Stomach (tissue), 9 donors: ENCODE data around the gene ATP11A. TPM values are rescaled to one million over a fixed set of nuclear protein-coding genes. Genes with fewer than 3 reads are reported as not detected.

ENCODE experiments used
- DNase-seq, 2 donors: peaks; one replicate each; pipeline versions ENCODE4 v3.0.0 to v3.0.0-alpha.2; 2013 to 2019
- H3K27ac ChIP-seq, 5 donors: fragments of 200-600 bp in 4 of 5; sonication (generic) in 4 of 5; one replicate each; pipeline ENCODE4 v1.5.1; 2013 to 2019; ENCODE audit warnings: mild to moderate bottlenecking in 1 of 5, moderate library complexity in 1 of 5
- H3K27me3 ChIP-seq, 3 donors: fragments of 200-600 bp; sonication (generic); one replicate each; pipeline ENCODE4 v1.5.1; 2017 to 2019; ENCODE audit warnings: mixed run types in 1 of 3
- H3K36me3 ChIP-seq, 4 donors: fragments of 200-600 bp; sonication (generic); 1 replicate in 3 of 4; 2 replicates in 1 of 4; pipeline ENCODE4 v1.5.1; 2016 to 2019
- H3K4me1 ChIP-seq, 4 donors: fragments of 200-600 bp; sonication (generic); one replicate each; pipeline ENCODE4 v1.5.1; 2016 to 2019
- H3K4me3 ChIP-seq, 4 donors: fragments of 200-600 bp; sonication (generic) in 3 of 4; one replicate each; pipeline ENCODE4 v1.5.1; 2016 to 2019; ENCODE audit warnings: mild to moderate bottlenecking in 1 of 4
- H3K9me3 ChIP-seq, 4 donors: fragments of 200-600 bp; sonication (generic); one replicate each; pipeline ENCODE4 v1.5.1; 2016 to 2019
- EP300 ChIP-seq: sonication (generic); formaldehyde crosslinking; IDR thresholded peaks from one replicate; pipeline ENCODE4 v1.6.1; 2017; ENCODE audit warnings: antibody characterized with exemption
- POLR2A ChIP-seq, 4 donors: fragments of 450-650 bp; IDR thresholded peaks; one replicate each; pipeline ENCODE4 v1.6.1; 2016; ENCODE audit warnings: antibody characterized with exemption in 4 of 4, control low read depth in 2 of 4, mild to moderate bottlenecking in 1 of 4, moderate library complexity in 1 of 4
- POLR2AphosphoS5 ChIP-seq, 3 donors: sonication (generic); formaldehyde crosslinking; IDR thresholded peaks; one replicate each; pipeline ENCODE4 v1.6.1; 2016; ENCODE audit warnings: antibody characterized with exemption in 3 of 3
- WGBS, 5 donors: extraction: QIAGEN DNeasy Blood & Tissue Kit in 3 of 5; methylation state at CpG; one replicate each; pipeline versions ENCODE4 v1.1.5 to v1.1.7; 2013 to 2018; 5-methylcytosine and 5-hydroxymethylcytosine counted together
- intact Hi-C: fragments of 100-400 bp; cut with DNase I; formaldehyde crosslinking; loops from one replicate; pipeline ENCODE4 v1.15.1; 2023; ENCODE audit warnings: low total_unique reads
- polyA plus RNA-seq, 3 donors: library from polyadenylated mRNA; stranded (reverse); fragments of 200-250 nt; gene quantifications; one replicate each; pipeline ENCODE4 v1.2.3, GENCODE V29; 2013
- total RNA-seq, 5 donors: library from RNA; depleted of rRNA; stranded (reverse); fragments of >200 nt; gene quantifications; one replicate each; pipeline versions ENCODE4 v1.1.0 to v1.2.3, GENCODE V29; 2014 to 2016
- TF ChIP-seq, protein P1 (sequence below), 7 experiments: fragments of 450-650 bp in 4 of 7; fragments of 200-600 bp in 3 of 7; sonication (generic) in 3 of 7; IDR thresholded peaks; one replicate each; pipeline ENCODE4 v1.5.1; 2016 to 2019; ENCODE audit warnings: antibody characterized with exemption in 7 of 7, control low read depth in 2 of 7, mild to moderate bottlenecking in 1 of 7
- donor health status: healthy with polysubstance abuse.
- donor health status: Bipolar disorder and iron deficiency.
- donor health status: healthy.

ATP11A gene
- total and polyA plus RNA-seq, 8 donors = 1.1 to 70.9 (median 12.3) TPM

DNA sequence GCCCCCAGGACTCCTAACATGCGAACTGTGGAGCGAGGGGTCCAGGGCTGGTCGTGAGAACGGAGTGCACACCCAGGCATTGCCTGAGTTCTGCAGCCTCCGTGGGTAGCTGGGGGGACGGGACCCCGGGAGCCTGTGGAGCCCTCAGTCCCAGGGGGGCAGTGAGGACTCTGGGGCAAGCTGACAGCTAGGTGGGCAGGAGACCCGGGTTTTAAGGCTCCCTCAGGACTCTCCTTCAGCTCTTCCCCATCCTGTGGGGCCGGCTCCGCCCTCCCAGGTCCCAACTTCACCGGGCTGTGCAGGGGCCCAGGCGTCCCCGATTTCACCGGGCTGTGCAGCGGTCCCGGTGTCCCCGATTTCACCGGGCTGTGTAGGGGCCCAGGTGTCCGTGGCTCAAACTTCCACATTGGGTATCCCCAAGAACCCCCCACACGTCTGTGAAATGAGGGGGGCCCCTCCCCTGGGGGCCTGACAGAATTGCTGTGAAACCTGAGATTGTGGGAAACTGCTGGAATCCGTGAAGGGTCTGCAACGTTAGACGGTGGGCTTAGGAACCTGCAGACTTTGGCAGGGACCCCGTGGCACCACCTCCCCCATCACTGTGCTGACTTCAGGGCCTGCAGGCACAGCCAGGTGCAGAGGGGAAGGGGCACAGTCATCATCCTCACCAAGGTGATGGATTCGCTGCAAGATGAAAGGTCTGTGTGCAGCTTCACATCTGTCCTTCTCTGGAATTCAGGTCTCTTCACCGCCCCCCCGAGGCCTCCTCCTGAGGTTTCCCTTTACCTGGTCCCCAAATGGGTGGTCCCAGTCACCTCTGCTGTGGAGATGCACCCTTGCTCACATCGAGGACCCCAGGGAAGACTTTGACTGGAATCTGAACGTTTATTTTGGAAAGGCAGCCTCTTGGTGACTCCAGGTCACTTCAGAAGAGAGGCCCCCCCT is 206.0 kb downstream of the ATP11A start:
- WGBS, 5 donors = 46 to 59% (median 49%) methylated on average over 22 to 29 of the region's 29 CpGs
- Histone ChIP-seq H3K36me3 (no peaks in the 10 kb centered on the region), H3K27me3 (peaks cover 0 to 48% (median 28%) of the 10 kb centered on the region in 3 donors), H3K9me3 (no peaks in the 10 kb centered on the region), H3K27ac (no peak overlapping the region), H3K4me1 (peaks cover 29 to 38% (median 33%) of the 10 kb centered on the region in 4 donors), H3K4me3 (peak overlapping the region in 3 of 4 donors; percentile 58 to 62 (median 59))
- intact Hi-C loops = no loop called here
- DNase-seq = no peak
- TF ChIP-seq EP300 = no peak
- TF ChIP-seq POLR2AphosphoS5 (IDR thresholded peaks at IDR 0.05) = no peak
- TF ChIP-seq, protein P1, sequence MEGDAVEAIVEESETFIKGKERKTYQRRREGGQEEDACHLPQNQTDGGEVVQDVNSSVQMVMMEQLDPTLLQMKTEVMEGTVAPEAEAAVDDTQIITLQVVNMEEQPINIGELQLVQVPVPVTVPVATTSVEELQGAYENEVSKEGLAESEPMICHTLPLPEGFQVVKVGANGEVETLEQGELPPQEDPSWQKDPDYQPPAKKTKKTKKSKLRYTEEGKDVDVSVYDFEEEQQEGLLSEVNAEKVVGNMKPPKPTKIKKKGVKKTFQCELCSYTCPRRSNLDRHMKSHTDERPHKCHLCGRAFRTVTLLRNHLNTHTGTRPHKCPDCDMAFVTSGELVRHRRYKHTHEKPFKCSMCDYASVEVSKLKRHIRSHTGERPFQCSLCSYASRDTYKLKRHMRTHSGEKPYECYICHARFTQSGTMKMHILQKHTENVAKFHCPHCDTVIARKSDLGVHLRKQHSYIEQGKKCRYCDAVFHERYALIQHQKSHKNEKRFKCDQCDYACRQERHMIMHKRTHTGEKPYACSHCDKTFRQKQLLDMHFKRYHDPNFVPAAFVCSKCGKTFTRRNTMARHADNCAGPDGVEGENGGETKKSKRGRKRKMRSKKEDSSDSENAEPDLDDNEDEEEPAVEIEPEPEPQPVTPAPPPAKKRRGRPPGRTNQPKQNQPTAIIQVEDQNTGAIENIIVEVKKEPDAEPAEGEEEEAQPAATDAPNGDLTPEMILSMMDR (IDR thresholded peaks at IDR 0.05) = no peak
- TF ChIP-seq POLR2A (IDR thresholded peaks at IDR 0.05) = no peak

DNA sequence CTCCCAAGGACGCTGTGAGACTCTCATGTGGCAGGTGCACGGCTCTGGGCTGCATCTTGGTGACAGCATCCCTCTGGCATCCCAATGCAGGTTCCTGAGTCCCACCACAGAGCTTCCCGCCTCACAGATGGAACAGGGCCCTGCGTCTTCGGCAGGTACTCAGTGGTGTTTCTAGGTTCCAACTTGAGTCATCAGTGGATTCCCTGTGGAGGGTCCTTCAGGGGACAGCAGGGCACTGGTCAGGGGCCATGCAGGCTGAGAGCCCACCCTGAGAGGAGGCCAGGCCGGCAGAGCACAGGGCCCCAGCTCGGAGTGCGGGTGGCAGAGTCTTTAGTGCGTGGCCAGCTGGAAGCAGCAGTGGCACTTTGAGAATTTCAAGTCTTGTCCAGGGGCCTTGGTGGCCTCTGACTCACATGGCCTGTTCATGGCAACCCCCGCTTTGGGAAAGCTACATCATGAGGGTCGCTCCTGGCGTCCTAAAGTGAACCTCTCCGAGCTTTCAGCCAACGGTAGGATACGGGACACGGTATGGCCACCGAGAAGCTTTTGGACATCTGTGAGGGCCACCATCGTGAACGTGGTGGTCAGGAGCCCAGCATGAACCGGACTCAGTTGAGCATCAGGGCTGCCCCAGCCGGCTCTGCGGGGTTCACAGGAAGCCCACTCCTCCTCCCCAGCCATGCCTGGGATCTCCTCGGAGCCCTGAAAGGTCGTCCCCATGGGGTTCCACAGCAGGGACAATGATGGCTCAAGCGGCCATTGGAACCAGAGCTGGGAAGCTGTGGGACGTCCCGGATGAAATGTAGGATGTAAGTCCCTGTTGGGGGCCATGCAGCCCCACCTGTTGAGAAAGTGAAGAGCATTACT is 207.1 kb downstream of the ATP11A start:
- TF ChIP-seq POLR2AphosphoS5 (IDR thresholded peaks at IDR 0.05) (no peak), POLR2A (IDR thresholded peaks at IDR 0.05) (no peak), EP300 (no peak)
- TF ChIP-seq, protein P1 (IDR thresholded peaks at IDR 0.05) = no peak
- intact Hi-C loops = no loop called here
- Histone ChIP-seq H3K4me1 (peaks cover 29 to 42% (median 35%) of the 10 kb centered on the region in 4 donors), H3K36me3 (no peaks in the 10 kb centered on the region), H3K9me3 (no peaks in the 10 kb centered on the region), H3K27me3 (peaks cover 0 to 48% (median 28%) of the 10 kb centered on the region in 3 donors), H3K27ac (no peak overlapping the region), H3K4me3 (no peak overlapping the region)
- 88 to 95% (median 91%) methylated on average over 18 to 27 of the region's 27 CpGs for WGBS, 5 donors
- DNase-seq = no peak

DNA sequence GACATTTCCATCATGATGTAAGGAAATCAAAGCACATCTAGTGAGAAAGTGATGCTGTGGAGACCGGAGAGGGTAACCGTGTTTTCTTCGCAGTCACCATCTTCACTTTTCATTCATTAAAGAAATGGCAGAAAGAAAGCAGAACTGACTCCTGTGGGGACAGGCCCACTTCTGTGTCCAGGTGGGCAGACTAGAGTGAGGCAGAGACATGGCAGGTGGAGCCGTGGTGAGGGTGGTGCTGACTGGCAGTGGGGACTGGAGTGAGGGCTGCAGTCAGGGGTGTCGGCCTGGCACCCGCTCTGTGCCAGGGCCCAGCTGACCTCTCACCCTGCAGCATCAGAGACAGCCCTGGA is 207.7 kb downstream of the ATP11A start:
- H3K4me1 ChIP-seq = peaks cover 26 to 44% (median 36%) of the 10 kb centered on the region in 4 donors
- peaks cover 0 to 45% (median 26%) of the 10 kb centered on the region in 3 donors for H3K27me3 ChIP-seq
- intact Hi-C loops = no loop called here
- TF ChIP-seq EP300 = no peak
- TF ChIP-seq, protein P1 (IDR thresholded peaks at IDR 0.05) = no peak
- no peak for TF ChIP-seq POLR2A (IDR thresholded peaks at IDR 0.05)
- no peak for TF ChIP-seq POLR2AphosphoS5 (IDR thresholded peaks at IDR 0.05)
- no peak overlapping the region for H3K4me3 ChIP-seq
- WGBS, 5 donors = 82 to 87% (median 86%) methylated on average over 6 of the region's 6 CpGs
- H3K36me3 ChIP-seq = no peaks in the 10 kb centered on the region
- no peak overlapping the region for H3K27ac ChIP-seq
- H3K9me3 ChIP-seq = no peaks in the 10 kb centered on the region
- DNase-seq = no peak

DNA sequence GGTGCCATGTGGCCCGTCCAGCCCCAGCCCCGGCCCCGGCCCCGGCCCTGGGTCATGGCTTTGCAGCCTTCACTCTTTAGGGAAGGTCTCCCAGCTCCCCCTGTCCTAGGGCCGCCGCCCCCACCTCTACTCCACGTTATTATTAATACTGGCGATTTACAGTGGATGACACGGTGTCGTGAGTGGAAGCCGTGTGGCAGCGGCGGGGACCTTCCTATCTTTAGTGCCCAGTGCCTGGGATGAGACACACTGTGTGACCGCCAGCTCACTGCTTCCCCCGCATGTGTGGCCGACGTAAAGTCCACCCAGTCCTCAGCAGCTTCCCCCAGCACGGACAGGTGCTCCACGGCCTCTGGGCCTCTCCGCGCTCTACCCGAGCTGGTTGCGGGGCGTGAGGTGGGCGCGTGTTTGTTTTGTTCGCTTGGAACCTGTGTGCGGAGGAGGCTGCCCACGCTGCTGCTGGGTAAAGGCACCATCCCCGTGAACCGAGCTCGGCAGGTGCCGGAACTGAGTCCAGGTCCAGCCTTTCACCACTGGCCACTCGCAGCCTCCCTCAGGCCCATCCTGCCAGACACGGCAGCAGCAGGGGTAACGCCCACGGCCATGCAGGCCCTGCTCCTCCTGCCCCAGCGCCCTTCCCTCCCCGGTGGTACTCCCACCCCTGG is 208.2 kb downstream of the ATP11A start:
- Histone ChIP-seq H3K27ac (no peak overlapping the region), H3K4me1 (peaks cover 22 to 44% (median 35%) of the 10 kb centered on the region in 4 donors), H3K27me3 (peaks cover 0 to 41% (median 24%) of the 10 kb centered on the region in 3 donors), H3K36me3 (no peaks in the 10 kb centered on the region), H3K4me3 (no peak overlapping the region), H3K9me3 (no peaks in the 10 kb centered on the region)
- intact Hi-C loops = no loop called here
- DNase-seq = no peak
- TF ChIP-seq POLR2AphosphoS5 (IDR thresholded peaks at IDR 0.05) (no peak), EP300 (no peak), POLR2A (IDR thresholded peaks at IDR 0.05) (no peak)
- TF ChIP-seq, protein P1 (IDR thresholded peaks at IDR 0.05) = no peak
- WGBS, 5 donors = 87 to 92% (median 89%) methylated on average over 32 to 39 of the region's 39 CpGs
